HCT116 (cell line): ENCODE data around the gene MRPS23. TPM values are rescaled to one million over a fixed set of nuclear protein-coding genes. Genes with fewer than 3 reads are reported as not detected.

Experiments used
- ATAC-seq: fragments of 200-7000 bp; cut with Tn5 transposase; 2 replicates; pipeline ENCODE4 v1.9.1; 2020; ENCODE audit warnings: mild to moderate bottlenecking, moderate library complexity
- BruUV-seq: library from RNA; stranded (reverse); fragments of 400-500 nt; replicated peaks from 2 replicates; lab custom pipeline; 2021; lab: Mats Ljungman, UMichigan
- CTCF ChIA-PET: fragments of 300-600 bp; sonication (Branson Sonifier 250); formaldehyde crosslinking; loops from one replicate; lab custom pipeline; 2021; ENCODE audit warnings: antibody characterized with exemption; lab: Charles Lee
- POLR2A ChIA-PET: fragments of 300-600, 350-600 bp; sonication (Branson Sonifier 250); formaldehyde crosslinking; loops from one replicate; lab custom pipeline; 2021; ENCODE audit warnings: antibody characterized with exemption; lab: Charles Lee
- RAD21 ChIA-PET, 2 experiments: fragments of 300-600 bp; sonication (Branson Sonifier 250); formaldehyde crosslinking; loops; one replicate each; lab custom pipeline; 2023; ENCODE audit warnings: low total read pairs in 2 of 2; ENCODE audit not compliant: uncharacterized antibody in 2 of 2, unreplicated experiment in 2 of 2, low non-redundant PET in 1 of 2; lab: Charles Lee
- DNase-seq: peaks from one replicate; pipeline ENCODE4 v3.0.0-alpha.2; 2010; ENCODE audit warnings: low read depth, low spot score
- H2AFZ ChIP-seq: fragments of 200-600 bp; shearing (Covaris generic), sonication (generic); 2 replicates; pipeline ENCODE4 v1.6.1; 2017; ENCODE audit warnings: low read depth, mixed run types, mixed read lengths, antibody characterized with exemption, low read length; ENCODE audit not compliant: poor library complexity, severe bottlenecking
- H3K27ac ChIP-seq: 2 replicates; pipeline ENCODE4 v1.5.1; 2012; ENCODE audit warnings: low read depth, low read length
- H3K27me3 ChIP-seq: fragments of 200-600 bp; sonication (generic); 2 replicates; pipeline ENCODE4 v1.6.1; 2016; ENCODE audit warnings: mixed run types, low read length, mixed read lengths; ENCODE audit not compliant: insufficient read depth
- H3K36me3 ChIP-seq, 2 experiments: fragments of 200-500 bp in 1 of 2; fragments of 200-600 bp in 1 of 2; sonication (Bioruptor generic) in 1 of 2; sonication (generic) in 1 of 2; 2 replicates each; pipeline versions ENCODE4 v1.5.1 to v1.6.1; 2014 to 2016; ENCODE audit warnings: low read length in 2 of 2, inconsistent platforms in 1 of 2, mixed read lengths in 1 of 2, mixed run types in 1 of 2; ENCODE audit not compliant: insufficient read depth in 2 of 2, control insufficient read depth in 1 of 2
- H3K4me1 ChIP-seq, 2 experiments: fragments of 200-600 bp in 1 of 2; sonication (generic) in 1 of 2; 2 replicates each; pipeline versions ENCODE4 v1.5.1 to v1.6.1; 2012 to 2017; ENCODE audit warnings: low read length in 2 of 2, inconsistent platforms in 1 of 2, mild to moderate bottlenecking in 1 of 2, mixed read lengths in 1 of 2, mixed run types in 1 of 2, moderate library complexity in 1 of 2; ENCODE audit not compliant: insufficient read depth in 2 of 2, control insufficient read depth in 1 of 2
- H3K4me2 ChIP-seq: fragments of 200-600 bp; sonication (generic); 2 replicates; pipeline ENCODE4 v1.6.1; 2017; ENCODE audit warnings: mixed run types, low read length, mixed read lengths
- H3K4me3 ChIP-seq, 2 experiments: fragments of 200-600 bp in 1 of 2; sonication (generic) in 1 of 2; replicated peaks in 1 of 2; 2 replicates each; pipeline ENCODE4 v1.5.1; 2011 to 2016; ENCODE audit warnings: low read length in 2 of 2, control low read depth in 1 of 2, low read depth in 1 of 2, mild to moderate bottlenecking in 1 of 2, mixed read lengths in 1 of 2, mixed run types in 1 of 2
- H3K79me2 ChIP-seq: fragments of 200-600 bp; sonication (generic); 2 replicates; pipeline ENCODE4 v1.6.1; 2017; ENCODE audit warnings: mild to moderate bottlenecking, mixed run types, low read length, moderate library complexity, mixed read lengths; ENCODE audit not compliant: insufficient read depth
- H3K9ac ChIP-seq: fragments of 200-600 bp; sonication (generic); 2 replicates; pipeline ENCODE4 v1.6.1; 2016; ENCODE audit warnings: low read length, mixed read lengths
- H3K9me2 ChIP-seq: fragments of 200-600 bp; sonication (generic), shearing (Covaris generic); 2 replicates; pipeline ENCODE4 v1.6.1; 2017; ENCODE audit warnings: mixed run types, mild to moderate bottlenecking, moderate library complexity; ENCODE audit not compliant: insufficient read depth
- H3K9me3 ChIP-seq, 2 experiments: fragments of 200-500 bp in 1 of 2; fragments of 200-600 bp in 1 of 2; sonication (Bioruptor generic) in 1 of 2; sonication (generic) in 1 of 2; 2 replicates each; pipeline ENCODE4 v1.6.1; 2014 to 2017; ENCODE audit warnings: low read length in 2 of 2, mixed read lengths in 2 of 2, inconsistent platforms in 1 of 2, low read depth in 1 of 2, mild to moderate bottlenecking in 1 of 2, mixed run types in 1 of 2, moderate library complexity in 1 of 2; ENCODE audit not compliant: control insufficient read depth in 1 of 2, insufficient read depth in 1 of 2
- H4K20me1 ChIP-seq: fragments of 200-600 bp; sonication (generic), shearing (Covaris generic); 2 replicates; pipeline ENCODE4 v1.6.1; 2017; ENCODE audit warnings: mixed run types, mild to moderate bottlenecking, moderate library complexity; ENCODE audit not compliant: insufficient read depth
- CEBPB ChIP-seq: IDR thresholded peaks from 2 replicates; pipeline ENCODE4 v1.6.1; 2012; ENCODE audit warnings: low read depth
- EGR1 ChIP-seq: IDR thresholded peaks from 2 replicates; pipeline ENCODE4 v1.6.1; 2012; ENCODE audit warnings: low read depth
- ELF1 ChIP-seq: IDR thresholded peaks from 2 replicates; pipeline ENCODE4 v1.6.1; 2012; ENCODE audit warnings: low read depth, borderline replicate concordance
- JUND ChIP-seq: IDR thresholded peaks from 2 replicates; pipeline ENCODE4 v1.6.1; 2012
- POLR2A ChIP-seq: IDR thresholded peaks from 2 replicates; pipeline ENCODE4 v1.7.0; 2011; ENCODE audit warnings: borderline replicate concordance; ENCODE audit not compliant: insufficient read depth, insufficient read length; ENCODE audit errors: extremely low read depth
- POLR2AphosphoS5 ChIP-seq: IDR thresholded peaks from 2 replicates; pipeline ENCODE4 v1.6.1; 2011; ENCODE audit warnings: mild to moderate bottlenecking, low read depth, low read length, moderate library complexity
- RAD21 ChIP-seq: IDR thresholded peaks from 2 replicates; pipeline ENCODE4 v1.6.1; 2012; ENCODE audit warnings: low read depth, mild to moderate bottlenecking
- YY1 ChIP-seq: IDR thresholded peaks from 2 replicates; pipeline ENCODE4 v1.6.1; 2011; ENCODE audit warnings: low read length, low read depth, moderate library complexity, mild to moderate bottlenecking; ENCODE audit not compliant: insufficient replicate concordance; ENCODE audit errors: extremely low read depth
- ZFX ChIP-seq: fragments of 450-650 bp; IDR thresholded peaks from 2 replicates; pipeline ENCODE4 v1.6.1; 2017
- ZNF274 ChIP-seq: fragments of 200-500 bp; sonication (Bioruptor generic); IDR thresholded peaks from 2 replicates; pipeline ENCODE4 v1.6.1; 2014; ENCODE audit warnings: mild to moderate bottlenecking, low read depth, low read length, inconsistent platforms
- intact Hi-C: fragments of 100-400 bp; cut with micrococcal nuclease; formaldehyde crosslinking; loops from 2 replicates; pipeline ENCODE4 v1.10.0; 2022
- total RNA-seq: library from RNA; stranded (reverse); gene quantifications from one replicate; pipeline ENCODE4 v1.2.1, GENCODE V29; 2021; ENCODE audit not compliant: unreplicated experiment
- TF ChIP-seq, protein P1 (sequence below): IDR thresholded peaks from 2 replicates; pipeline ENCODE4 v1.6.1; 2011; ENCODE audit warnings: mild to moderate bottlenecking, low read length, moderate library complexity; ENCODE audit not compliant: insufficient replicate concordance; ENCODE audit errors: extremely low read depth
- TF ChIP-seq, protein P2 (sequence below): IDR thresholded peaks from 2 replicates; pipeline ENCODE4 v1.6.1; 2012
- TF ChIP-seq, protein P3 (sequence below): IDR thresholded peaks from 2 replicates; pipeline ENCODE4 v1.6.1; 2012; ENCODE audit warnings: low read depth
- TF ChIP-seq, protein P4 (sequence below): IDR thresholded peaks from 2 replicates; pipeline ENCODE4 v1.6.1; 2012

The MRPS23 gene
- total RNA-seq, 1 experiment from 2014 or later = 109 TPM

DNA sequence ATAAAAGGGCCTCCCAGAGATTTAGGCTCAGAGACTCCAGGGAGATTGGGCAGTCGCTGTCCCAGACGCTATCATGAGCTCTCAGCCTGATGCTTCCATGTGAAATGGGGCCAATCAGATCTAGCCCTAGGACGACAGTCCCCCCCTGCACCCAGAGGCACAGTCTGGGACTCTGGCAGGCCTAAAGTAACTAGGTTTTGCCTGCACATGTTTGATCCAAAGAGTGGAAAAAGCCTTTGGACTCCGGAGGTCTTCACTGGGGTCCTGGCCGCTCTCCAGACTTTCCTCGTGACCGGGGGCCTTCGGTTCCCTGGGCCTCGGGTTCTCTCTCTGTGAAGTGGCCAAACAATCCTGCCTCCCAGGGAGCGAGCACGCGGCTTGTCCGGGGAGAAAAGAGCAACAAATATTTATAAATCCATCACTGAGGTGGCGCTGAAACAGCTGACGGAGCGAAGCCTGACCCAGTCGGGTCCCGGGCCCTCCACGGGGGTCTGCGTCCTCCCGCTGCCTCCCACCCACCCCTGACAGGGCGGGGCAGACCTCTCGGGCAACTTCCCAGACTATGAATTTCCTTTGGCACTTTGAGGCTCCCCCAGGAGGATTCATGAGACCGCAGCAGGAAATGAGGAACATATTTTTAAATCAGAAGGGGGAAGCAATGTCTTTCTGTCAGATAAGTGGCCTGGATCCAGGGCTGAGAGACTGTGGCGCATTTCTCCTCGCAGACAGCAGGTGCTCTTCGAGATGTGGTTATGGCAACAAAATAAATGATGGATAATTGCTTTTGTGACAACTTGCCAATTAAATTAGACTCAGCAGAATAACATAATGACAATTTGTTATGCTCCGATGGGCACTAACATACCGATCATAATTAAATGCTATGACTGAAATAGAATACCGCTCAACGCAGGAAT, 38.9 kb downstream of the MRPS23 start (continued):
- TF ChIP-seq, protein P1, sequence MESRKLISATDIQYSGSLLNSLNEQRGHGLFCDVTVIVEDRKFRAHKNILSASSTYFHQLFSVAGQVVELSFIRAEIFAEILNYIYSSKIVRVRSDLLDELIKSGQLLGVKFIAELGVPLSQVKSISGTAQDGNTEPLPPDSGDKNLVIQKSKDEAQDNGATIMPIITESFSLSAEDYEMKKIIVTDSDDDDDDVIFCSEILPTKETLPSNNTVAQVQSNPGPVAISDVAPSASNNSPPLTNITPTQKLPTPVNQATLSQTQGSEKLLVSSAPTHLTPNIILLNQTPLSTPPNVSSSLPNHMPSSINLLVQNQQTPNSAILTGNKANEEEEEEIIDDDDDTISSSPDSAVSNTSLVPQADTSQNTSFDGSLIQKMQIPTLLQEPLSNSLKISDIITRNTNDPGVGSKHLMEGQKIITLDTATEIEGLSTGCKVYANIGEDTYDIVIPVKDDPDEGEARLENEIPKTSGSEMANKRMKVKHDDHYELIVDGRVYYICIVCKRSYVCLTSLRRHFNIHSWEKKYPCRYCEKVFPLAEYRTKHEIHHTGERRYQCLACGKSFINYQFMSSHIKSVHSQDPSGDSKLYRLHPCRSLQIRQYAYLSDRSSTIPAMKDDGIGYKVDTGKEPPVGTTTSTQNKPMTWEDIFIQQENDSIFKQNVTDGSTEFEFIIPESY = no peak
- no peak for TF ChIP-seq RAD21
- no peak for TF ChIP-seq EGR1
- TF ChIP-seq, protein P2, sequence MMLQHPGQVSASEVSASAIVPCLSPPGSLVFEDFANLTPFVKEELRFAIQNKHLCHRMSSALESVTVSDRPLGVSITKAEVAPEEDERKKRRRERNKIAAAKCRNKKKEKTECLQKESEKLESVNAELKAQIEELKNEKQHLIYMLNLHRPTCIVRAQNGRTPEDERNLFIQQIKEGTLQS = no peak
- no peak for TF ChIP-seq YY1
- TF ChIP-seq ELF1 = no peak
- no peak for TF ChIP-seq POLR2A
- TF ChIP-seq ZFX = no peak
- TF ChIP-seq ZNF274 = no peak
- TF ChIP-seq JUND = no peak

DNA sequence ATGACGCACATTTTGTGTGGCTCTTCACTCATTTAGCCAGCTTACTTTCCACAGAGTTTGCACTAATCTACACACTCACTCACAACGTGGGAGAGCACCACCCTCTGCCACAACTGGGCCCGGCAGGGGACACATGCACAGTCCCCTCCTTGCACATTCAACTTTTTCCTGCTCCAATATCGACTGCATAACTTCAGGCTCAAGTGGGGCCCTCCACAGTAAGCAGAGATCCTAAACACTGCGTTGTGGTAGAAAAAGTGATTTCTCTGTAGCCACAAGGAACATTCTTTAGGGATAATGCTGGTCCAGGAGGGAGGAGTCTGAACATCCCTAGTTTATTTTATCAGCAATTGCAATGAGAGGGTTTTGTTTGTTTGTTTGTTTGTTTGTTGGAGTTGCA, 40.0 kb downstream of the MRPS23 start:
- ChIA-PET POLR2A (no interaction called here), CTCF (no interaction called here), RAD21 (no interaction called here)
- Histone ChIP-seq H3K9me2 (no peaks in the 10 kb centered on the region), H3K36me3 (no peaks in the 10 kb centered on the region), H3K4me3 (no peak overlapping the region), H4K20me1 (no peaks in the 10 kb centered on the region), H3K27ac (no peak overlapping the region), H3K79me2 (no peaks in the 10 kb centered on the region), H3K9me3 (no peaks in the 10 kb centered on the region), H3K4me1 (no peaks in the 10 kb centered on the region), H3K4me2 (no peak overlapping the region), H3K9ac (no peak overlapping the region), H2AFZ (no peak overlapping the region), H3K27me3 (peaks cover 21% of the 10 kb centered on the region)
- BruUV-seq = no TSS peak
- ATAC-seq = no peak; the same call in 1 of the 2 replicates
- intact Hi-C loops = no loop called here
- DNase-seq = no peak
- TF ChIP-seq ZFX (no peak), POLR2AphosphoS5 (no peak), CEBPB (no peak), POLR2A (no peak), YY1 (no peak), EGR1 (no peak)
- TF ChIP-seq, protein P1 = no peak
- TF ChIP-seq, protein P3, sequence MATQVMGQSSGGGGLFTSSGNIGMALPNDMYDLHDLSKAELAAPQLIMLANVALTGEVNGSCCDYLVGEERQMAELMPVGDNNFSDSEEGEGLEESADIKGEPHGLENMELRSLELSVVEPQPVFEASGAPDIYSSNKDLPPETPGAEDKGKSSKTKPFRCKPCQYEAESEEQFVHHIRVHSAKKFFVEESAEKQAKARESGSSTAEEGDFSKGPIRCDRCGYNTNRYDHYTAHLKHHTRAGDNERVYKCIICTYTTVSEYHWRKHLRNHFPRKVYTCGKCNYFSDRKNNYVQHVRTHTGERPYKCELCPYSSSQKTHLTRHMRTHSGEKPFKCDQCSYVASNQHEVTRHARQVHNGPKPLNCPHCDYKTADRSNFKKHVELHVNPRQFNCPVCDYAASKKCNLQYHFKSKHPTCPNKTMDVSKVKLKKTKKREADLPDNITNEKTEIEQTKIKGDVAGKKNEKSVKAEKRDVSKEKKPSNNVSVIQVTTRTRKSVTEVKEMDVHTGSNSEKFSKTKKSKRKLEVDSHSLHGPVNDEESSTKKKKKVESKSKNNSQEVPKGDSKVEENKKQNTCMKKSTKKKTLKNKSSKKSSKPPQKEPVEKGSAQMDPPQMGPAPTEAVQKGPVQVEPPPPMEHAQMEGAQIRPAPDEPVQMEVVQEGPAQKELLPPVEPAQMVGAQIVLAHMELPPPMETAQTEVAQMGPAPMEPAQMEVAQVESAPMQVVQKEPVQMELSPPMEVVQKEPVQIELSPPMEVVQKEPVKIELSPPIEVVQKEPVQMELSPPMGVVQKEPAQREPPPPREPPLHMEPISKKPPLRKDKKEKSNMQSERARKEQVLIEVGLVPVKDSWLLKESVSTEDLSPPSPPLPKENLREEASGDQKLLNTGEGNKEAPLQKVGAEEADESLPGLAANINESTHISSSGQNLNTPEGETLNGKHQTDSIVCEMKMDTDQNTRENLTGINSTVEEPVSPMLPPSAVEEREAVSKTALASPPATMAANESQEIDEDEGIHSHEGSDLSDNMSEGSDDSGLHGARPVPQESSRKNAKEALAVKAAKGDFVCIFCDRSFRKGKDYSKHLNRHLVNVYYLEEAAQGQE = no peak
- TF ChIP-seq, protein P4, sequence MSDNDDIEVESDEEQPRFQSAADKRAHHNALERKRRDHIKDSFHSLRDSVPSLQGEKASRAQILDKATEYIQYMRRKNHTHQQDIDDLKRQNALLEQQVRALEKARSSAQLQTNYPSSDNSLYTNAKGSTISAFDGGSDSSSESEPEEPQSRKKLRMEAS = no peak
- TF ChIP-seq, protein P2 = no peak
